Pancreas (tissue), 10 donors: ENCODE measurements around the gene TMEM101. TPM values are rescaled to one million over a fixed set of nuclear protein-coding genes. Genes with fewer than 3 reads are reported as not detected.
"Not testable (repeated sequence)": the region's sequence is repeated elsewhere in the genome, so short reads cannot be mapped to it uniquely, and the experiment has no call there.

Experiments
- ATAC-seq, 4 donors: fragments of 200-7000 bp; cut with Tn5 transposase; one replicate each; pipeline versions ENCODE4 v1.8.0 to v1.9.1; 2020; ENCODE audit warnings: mild to moderate bottlenecking in 4 of 4, moderate library complexity in 4 of 4
- DNase-seq, 6 donors: peaks; one replicate each; pipeline ENCODE4 v3.0.0-alpha.2; 2020
- FAIRE-seq: peaks from 2 replicates; lab custom pipeline; 2012; peaks lifted over from hg19 to GRCh38; lab: Jason Lieb, UNC
- H3K27ac ChIP-seq, 4 donors: fragments of 200-600 bp; sonication (generic); 1 replicate in 3 of 4; 2 replicates in 1 of 4; pipeline versions ENCODE4 v1.5.0 to v1.8.0; 2020
- H3K27me3 ChIP-seq, 4 donors: fragments of 200-600 bp; one replicate each; pipeline ENCODE4 v1.8.0; 2021
- H3K36me3 ChIP-seq, 3 donors: fragments of 200-600 bp; sonication (generic) in 1 of 3; one replicate each; pipeline versions ENCODE4 v1.5.0 to v1.8.0; 2020 to 2021
- H3K4me1 ChIP-seq, 3 donors: fragments of 200-600 bp; one replicate each; pipeline ENCODE4 v1.8.0; 2021
- H3K4me3 ChIP-seq, 4 donors: fragments of 200-600 bp; sonication (generic) in 2 of 4; one replicate each; pipeline versions ENCODE4 v1.5.0 to v1.8.0; 2020 to 2021
- H3K9me3 ChIP-seq, 4 donors: fragments of 200-600 bp; one replicate each; pipeline ENCODE4 v1.8.0; 2021
- CTCF ChIP-seq, 4 donors: fragments of 200-600 bp; sonication (generic) in 3 of 4; IDR thresholded peaks; one replicate each; pipeline versions ENCODE4 v1.5.0 to v1.8.0; 2021; ENCODE audit warnings: antibody characterized with exemption in 4 of 4
- WGBS, 2 donors: extraction: QIAGEN DNeasy Blood & Tissue Kit; methylation state at CpG; one replicate each; pipeline ENCODE4 v1.1.7; 2013; 5-methylcytosine and 5-hydroxymethylcytosine counted together
- intact Hi-C, 3 donors: fragments of 100-400 bp; cut with DNase I; formaldehyde crosslinking; loops; one replicate each; pipeline versions ENCODE4 v1.11.1 to v1.14.2; 2022
- polyA plus RNA-seq, 2 donors: library from polyadenylated mRNA; stranded (reverse); fragments of 200-250 nt; gene quantifications; one replicate each; pipeline ENCODE4 v1.2.3, GENCODE V29; 2013
- total RNA-seq, 6 donors: library from RNA; stranded (reverse); fragmentation: NEBNext Ultra II Directional in 4 of 6; extraction: Animal tissue kit (Norgen Biotek cat#: 25700) in 4 of 6; gene quantifications; one replicate each; pipeline versions ENCODE4 v1.2.1 to v1.2.4, GENCODE V29; 2021 to 2023
- donor health status: healthy with polysubstance abuse.
- donor health status: DM: no; HTN: no; CAD: no; lungs with moderate emphysema.
- donor health status: DM: no; HTN: no; CAD: no.
- donor health status: control.
- donor health status: control.
- donor health status: Bipolar disorder and iron deficiency.
- donor health status: DM: yes; HTN: yes; CAD: no.
- donor health status: DM: no; HTN: no; CAD: no.
- donor health status: DM: no; HTN: no; CAD: no.
- donor health status: DM: yes; HTN: yes; CAD: no.

Gene TMEM101
- total and polyA plus RNA-seq, 8 donors = 14.4 to 22.7 (median 19.6) TPM

- Histone ChIP-seq H3K27ac (no peak overlapping the region), H3K4me1 (no peaks in the 10 kb centered on the region), H3K4me3 (no peak overlapping the region), H3K27me3 (peaks cover 0 to 7% (median 0%) of the 10 kb centered on the region in 4 donors), H3K36me3 (no peaks in the 10 kb centered on the region), H3K9me3 (no peaks in the 10 kb centered on the region)
- intact Hi-C loops = no loop called here
- WGBS, 2 donors = 69 to 73% methylated on average over 2 of the region's 2 CpGs
- TF ChIP-seq CTCF (IDR thresholded peaks at IDR 0.05) = no peak
- ATAC-seq (no peak), DNase-seq (no peak), FAIRE-seq (no peak)
Observed at GRCh38 chr17:43978078-43978477, 36.7 kb downstream of the TMEM101 start.

GRCh38 chr17:43976963-43977837, 37.6 kb downstream of the TMEM101 start:
- Histone ChIP-seq H3K27me3 (no peaks in the 10 kb centered on the region), H3K27ac (no peak overlapping the region), H3K36me3 (no peaks in the 10 kb centered on the region), H3K4me3 (no peak overlapping the region), H3K4me1 (no peaks in the 10 kb centered on the region), H3K9me3 (no peaks in the 10 kb centered on the region)
- no peak for DNase-seq
- ATAC-seq = peak in 2 of 4 donors; percentile 22 to 60
- intact Hi-C loops = no loop called here
- no peak for FAIRE-seq
- TF ChIP-seq CTCF (IDR thresholded peaks at IDR 0.05) = no peak
- WGBS, 2 donors = 59 to 74% methylated on average over 9 of the region's 9 CpGs

GRCh38 chr17:43975898-43976297, 38.9 kb downstream of the TMEM101 start:
- H3K27ac ChIP-seq = no peak overlapping the region
- no peak for ATAC-seq
- WGBS, 2 donors = 72 to 81% methylated on average over 20 to 22 of the region's 27 CpGs
- H3K36me3 ChIP-seq = no peaks in the 10 kb centered on the region
- no peak for DNase-seq
- no peaks in the 10 kb centered on the region for H3K4me1 ChIP-seq
- no peaks in the 10 kb centered on the region for H3K9me3 ChIP-seq
- no peak overlapping the region for H3K4me3 ChIP-seq
- no peaks in the 10 kb centered on the region for H3K27me3 ChIP-seq
- intact Hi-C loops = no loop called here
- no peak for TF ChIP-seq CTCF (IDR thresholded peaks at IDR 0.05)
- FAIRE-seq = no peak

- Histone ChIP-seq H3K4me3 (no peak overlapping the region), H3K27me3 (no peaks in the 10 kb centered on the region), H3K27ac (no peak overlapping the region), H3K9me3 (no peaks in the 10 kb centered on the region), H3K36me3 (no peaks in the 10 kb centered on the region), H3K4me1 (no peaks in the 10 kb centered on the region)
- WGBS, 2 donors = 48% methylated on average over 14 of the region's 14 CpGs
- no peak for FAIRE-seq
- no peak for ATAC-seq
- DNase-seq = no peak
- intact Hi-C loops = no loop called here
- TF ChIP-seq CTCF (IDR thresholded peaks at IDR 0.05) = no peak
Observed at GRCh38 chr17:43974382-43975266, 40.1 kb downstream of the TMEM101 start.

GRCh38 chr17:43972444-43973212, 42.1 kb downstream of the TMEM101 start:
- H3K27me3 ChIP-seq, FAIRE-seq, H3K4me1 ChIP-seq, H3K9me3 ChIP-seq, H3K4me3 ChIP-seq, H3K36me3 ChIP-seq, ATAC-seq, intact Hi-C loops, H3K27ac ChIP-seq, DNase-seq: not testable (repeated sequence)
- 73 to 84% methylated on average over 22 of the region's 22 CpGs for WGBS, 2 donors

GRCh38 chr17:43971436-43971835, 43.3 kb downstream of the TMEM101 start:
- DNase-seq, FAIRE-seq, H3K4me3 ChIP-seq, intact Hi-C loops, ATAC-seq, H3K36me3 ChIP-seq, H3K27ac ChIP-seq, H3K9me3 ChIP-seq, H3K4me1 ChIP-seq, H3K27me3 ChIP-seq: not testable (repeated sequence)
- 48 to 55% methylated on average over 2 of the region's 2 CpGs for WGBS, 2 donors
